Stimulated activated CD8-positive, alpha-beta memory T cell treated with anti-CD3 and anti-CD28 coated beads, Interleukin-15, amount 100 ng/mL, for 1 hour (primary cell): ENCODE data around the gene KCNQ1.

ENCODE experiments used
- DNase-seq: peaks from one replicate; pipeline ENCODE4 v3.0.0-alpha.2; 2020; ENCODE audit warnings: low read depth

Gene KCNQ1

DNA sequence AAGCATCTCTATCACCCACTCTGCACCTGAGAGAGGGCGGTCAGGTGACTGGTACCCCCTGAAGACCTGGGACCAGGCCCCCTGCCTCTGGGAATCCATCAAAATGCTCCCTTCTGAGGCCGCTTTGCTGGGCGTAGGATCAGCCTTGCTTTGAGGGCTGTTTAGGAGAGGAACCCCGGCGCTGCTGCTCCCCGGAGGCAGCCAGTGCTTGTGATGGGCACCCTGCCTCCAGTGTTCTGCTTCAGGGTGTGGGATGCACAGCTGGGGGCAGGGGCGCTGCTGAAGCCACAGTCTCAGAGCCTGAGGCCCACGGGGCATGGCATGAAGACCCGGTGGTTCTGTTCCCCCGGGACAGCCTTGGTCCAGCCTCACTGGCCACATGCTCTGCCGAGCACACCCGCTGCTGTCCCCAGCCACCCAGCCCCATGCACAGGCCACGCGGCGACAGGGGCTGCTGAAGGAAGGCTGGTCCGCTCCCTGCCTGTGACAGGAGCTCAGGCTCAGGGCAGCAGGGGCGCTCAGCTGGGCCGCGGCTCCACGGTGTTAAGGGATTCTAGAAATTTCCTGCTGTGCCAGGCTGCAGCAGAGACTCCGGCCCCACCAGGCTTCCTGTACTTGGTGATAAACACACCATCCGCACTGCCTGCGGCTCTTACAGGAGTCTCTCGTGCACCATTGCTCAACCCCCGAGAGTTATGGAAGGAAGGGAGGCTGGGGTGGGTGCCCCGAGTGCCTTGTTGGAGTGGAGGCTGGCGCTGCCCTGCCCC is 91.0 kb downstream of the KCNQ1 start:
- DNase-seq = no peak

DNA sequence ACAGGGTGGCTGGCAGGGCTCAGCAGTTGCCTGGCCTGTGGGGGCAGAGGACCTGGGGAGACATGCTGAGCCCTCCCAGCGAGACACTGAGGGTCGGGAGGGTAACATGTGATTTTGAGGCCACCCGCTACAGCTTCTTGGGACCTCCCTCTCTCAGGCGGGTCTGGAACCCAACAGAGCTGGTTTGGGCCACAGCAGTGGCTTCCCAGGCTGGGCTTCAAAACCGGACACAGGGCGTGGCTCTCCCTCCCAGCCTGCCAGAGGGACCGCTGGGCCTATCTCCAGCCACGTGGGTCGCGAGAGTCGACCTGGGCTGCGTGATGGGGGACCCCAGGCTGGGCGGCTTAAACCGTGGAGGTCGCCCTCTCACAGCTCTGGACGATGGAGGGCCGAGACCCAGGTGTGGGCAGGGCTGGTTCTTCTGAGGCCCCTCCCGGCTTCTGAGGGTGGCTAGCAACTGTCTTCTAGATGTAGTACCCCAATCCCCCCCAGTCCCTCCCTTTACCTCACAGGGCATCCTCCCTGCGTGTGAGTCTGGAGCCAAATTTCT is 91.7 kb downstream of the KCNQ1 start:
- no peak for DNase-seq

DNA sequence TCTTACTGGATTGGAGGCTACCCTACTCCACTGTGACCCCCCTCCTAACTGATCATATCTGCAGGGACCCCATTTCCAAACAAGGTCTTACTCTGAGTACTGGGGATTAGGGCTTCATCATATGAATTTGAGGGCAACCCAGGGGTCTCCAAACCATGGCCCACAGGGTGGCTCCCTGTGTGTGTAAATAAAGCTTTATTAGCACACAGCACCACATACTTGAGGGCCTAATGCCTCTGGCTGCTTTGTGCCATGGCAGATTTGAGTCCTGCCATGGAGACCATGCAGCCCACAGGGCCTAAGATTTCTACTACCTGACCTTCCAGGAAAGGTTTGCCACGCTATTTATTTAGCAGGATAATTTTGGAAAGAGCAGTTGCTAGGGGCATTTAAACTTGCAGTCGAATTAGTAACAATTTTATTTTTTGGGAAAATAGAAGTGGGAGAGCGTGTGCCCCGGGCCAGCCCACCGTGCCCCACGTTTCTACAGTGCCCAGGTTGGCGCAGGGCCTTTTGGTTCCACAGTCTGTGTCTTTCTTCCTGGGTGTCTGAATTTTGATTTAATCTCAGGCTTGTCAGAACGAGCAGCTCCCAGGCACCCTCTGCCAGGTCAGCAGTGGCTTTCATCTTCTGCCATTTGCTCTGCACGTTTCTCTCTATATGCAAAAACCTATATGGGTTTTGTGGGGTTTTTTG is 92.3 kb downstream of the KCNQ1 start:
- DNase-seq = no peak

DNA sequence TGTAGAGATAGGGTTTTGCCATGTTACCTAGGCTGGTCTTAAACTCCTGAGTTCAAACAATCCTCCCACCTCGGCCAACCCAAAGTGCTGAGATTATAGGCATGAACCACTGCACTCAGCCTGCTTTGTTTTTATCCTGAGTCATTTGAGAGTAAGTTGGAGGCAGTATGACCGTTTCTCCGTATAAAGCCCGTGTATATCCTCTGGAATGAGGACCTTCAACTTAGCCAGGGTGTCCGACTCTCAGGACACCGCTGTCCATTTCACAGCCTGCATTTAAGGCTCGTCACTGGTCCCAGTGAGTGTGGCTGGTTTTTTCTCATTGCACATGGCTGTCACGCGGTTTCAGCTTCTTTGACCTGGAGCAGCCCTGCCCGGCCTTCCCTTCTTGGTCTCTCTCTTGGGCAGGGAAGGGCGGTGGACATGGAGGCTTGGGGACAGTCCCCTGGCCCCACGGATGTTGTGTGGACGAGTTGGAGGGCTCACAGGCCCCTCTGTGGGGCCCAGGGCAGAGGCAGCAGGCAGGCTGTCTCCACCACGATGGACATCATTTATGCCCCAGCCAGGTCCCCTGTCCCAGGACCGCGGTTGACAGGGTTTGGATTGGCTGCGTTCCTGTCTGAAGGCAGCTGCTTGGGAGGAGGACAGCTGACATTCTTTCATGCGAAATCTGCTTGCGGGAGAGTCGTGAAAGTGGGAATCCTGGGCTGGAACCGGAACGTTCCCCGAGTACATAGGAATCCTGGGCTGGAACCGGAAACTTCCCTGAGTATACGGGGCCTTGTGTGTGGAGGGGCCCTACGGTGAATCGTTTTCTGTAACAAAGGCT is 93.3 kb downstream of the KCNQ1 start:
- no peak for DNase-seq

DNA sequence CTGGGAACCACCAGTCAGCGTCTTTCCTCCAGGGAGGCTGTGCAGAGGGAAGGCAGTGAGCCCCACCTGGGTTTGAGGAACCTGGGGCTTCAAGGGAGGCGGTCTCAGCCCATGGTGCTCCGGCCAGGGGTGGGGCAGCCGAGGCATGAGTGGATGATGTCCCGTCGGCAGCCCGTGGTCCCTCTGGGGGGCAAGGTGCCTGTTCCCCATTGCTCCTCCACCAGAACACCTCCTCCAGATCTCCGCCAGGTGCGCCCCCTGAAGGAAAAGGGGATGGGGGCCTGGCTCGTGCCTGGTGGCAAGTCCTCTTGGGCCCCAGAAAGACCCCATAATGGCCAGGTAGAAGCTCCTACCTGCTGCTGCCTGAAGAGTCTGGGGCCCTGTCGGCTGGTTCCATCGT is 94.1 kb downstream of the KCNQ1 start:
- DNase-seq = no peak

DNA sequence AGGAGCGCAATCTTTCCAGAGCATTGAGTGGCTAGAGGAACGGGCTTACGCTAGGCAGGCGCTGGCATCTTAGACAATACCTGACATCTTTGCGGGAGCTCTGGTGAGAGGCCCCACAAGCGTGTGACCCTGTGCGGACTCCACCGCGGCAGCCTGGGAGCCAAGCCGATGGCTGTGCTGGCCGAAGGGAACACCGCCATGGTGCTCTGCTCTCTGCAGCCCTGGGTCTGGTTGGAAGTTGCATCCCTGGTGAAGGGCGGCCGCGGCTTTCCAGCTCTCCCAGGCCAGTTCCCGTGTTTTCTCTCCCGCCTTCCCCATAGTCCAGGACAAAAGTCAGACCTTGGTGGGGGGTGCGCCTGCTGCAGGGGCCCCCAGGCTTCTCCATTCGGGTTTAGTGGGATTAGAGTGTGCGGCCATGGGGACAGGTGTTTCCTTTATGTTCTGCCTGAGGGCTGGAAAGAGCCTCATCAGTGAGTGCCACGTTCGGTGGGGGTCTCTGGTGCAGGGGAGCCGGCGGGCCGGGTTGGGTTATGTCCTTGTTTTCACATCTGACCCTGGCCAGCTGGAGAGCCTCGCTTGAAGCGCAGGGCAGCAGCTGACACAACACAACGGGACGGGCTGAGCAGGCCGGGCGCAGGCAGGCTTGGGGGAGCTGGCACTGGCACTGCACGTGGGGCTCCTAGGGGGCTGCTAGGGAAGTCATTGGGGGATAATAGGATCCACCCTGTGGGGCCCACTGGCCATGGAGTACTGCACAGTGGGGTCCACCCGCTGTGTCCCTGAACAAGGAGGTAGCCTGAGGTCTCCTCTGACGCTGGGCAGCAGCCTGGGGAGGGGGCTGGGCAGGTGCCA is 94.8 kb downstream of the KCNQ1 start:
- DNase-seq = no peak

DNA sequence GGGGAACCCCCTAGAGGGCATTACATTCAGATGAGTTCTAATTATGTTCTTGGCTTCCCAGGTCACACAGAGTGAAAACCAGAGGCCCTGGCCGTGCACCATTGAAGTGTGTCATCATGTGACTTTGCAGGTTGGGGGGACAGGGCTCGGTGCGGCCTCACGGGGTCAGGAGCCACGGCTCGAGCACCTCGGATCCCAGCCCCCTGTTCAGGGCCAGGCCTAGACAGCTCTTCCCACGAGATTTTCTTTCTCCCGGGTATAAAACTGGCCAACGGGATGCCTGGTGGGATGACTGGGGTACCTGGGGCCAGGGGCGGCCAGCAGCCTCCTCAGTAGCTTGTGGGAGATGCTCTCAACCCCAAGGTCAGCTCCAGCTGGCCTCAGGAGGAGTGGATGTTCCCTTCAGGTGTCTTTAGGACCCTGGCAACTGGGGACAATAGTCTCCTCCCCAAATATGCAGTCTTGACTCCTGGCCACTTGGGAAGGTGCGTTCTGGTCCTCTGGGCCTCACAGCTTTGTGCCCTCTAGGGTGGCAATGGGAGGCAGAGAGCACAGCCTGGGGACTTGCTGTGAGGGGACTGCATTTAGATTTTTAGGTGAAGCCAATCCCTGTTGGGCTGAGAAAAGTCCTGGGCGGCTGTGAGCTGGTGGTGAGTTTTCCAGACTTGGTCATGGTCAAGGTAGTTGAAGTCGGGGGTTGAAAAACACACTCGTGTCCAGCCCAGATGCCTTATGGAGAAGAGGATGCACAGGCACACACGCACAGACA is 95.6 kb downstream of the KCNQ1 start:
- DNase-seq = no peak

DNA sequence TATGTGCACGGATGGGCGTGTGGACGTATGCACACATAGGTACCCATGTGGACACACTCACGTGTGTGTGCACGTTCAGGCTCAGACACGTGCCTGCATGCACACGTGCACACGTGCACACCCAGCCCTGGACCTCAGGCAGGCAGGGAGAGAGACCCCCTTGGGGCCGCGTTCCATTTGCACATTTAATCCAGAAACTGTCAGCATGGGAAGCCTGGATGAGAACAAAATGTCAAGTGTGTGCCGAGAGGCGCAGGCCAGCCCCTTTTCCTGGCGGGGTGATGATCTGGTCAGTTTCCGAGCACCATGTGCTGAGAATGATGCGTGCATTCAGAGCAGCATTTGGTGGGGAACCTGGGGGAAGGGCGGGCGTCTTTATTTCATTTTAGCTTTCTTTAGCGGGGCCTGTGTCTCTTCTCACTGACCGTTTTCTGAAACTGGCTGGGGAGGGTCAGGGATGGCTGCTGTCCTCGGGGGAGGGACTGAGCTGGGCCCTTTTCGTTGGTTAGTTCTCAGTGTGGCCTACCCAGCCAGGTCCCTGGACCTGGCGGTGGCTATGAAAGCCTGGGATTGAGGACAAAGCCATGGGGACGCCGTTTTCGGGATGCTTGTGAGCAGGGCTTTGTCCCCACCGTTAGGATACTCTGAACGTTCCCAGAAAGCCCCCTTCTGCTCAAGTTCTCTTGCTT is 96.3 kb downstream of the KCNQ1 start:
- DNase-seq = no peak

DNA sequence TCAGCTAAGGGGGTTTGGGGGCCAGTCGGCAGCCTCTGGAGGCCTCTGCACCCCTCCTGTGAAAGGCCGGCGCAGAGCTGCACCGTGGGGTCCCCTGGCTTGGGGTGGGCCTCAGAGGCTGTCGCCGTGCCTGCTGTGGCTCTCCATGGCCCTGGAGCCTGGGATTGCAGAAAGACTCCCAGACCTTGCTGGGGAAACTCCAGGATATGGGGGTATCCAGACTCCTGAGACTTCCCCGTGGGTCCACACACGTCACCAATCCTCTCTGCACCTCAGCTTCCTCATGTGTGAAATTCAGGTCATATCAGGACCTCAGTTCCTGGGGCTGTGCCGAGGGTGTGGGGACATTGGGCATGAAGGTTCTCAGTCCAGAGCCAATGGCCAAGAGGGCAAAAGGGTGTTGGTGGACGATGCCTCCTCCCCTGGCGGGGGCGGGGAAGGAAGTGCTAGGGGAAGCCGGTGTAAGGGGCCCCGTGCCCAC is 97.1 kb downstream of the KCNQ1 start:
- no peak for DNase-seq

DNA sequence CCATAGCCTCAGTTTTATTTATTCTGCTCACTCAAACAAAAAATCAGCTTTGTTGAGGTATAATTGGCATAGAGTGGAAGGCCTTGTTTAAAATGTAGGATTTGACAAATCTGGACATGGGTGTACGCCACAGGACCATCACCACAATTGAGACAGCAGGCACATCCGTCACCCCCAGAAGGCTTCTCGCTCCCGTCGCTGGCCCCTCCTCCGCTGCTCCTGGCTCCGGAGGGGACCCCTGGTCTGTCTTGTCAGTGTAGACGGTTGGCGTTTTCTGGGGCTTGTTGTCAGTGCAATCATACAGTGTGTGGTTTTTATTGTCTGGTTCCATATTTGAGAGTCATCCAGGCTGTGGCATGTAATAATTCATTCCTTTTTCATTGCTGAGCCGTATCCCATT is 97.6 kb downstream of the KCNQ1 start:
- DNase-seq = no peak

DNA sequence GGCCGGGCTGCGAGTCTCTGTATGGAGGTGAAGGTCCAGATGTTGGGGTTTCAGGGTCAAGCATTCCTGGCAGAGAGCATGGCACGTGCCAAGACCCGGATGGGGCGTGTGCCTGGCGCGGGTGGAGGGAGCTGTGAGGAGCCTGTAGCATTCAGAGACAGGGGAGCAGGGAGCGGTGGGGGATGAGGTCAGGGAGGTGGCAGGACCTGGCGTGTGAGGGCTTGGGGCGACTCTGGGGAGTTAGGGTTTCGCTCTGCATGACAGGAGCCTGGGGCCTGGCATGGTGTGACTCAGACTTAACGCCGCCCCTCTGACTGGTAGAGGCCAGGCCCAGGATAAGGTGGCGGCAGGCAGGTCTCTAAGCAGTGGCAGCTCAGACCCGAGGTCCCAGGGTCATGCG is 103.0 kb downstream of the KCNQ1 start:
- DNase-seq = no peak

DNA sequence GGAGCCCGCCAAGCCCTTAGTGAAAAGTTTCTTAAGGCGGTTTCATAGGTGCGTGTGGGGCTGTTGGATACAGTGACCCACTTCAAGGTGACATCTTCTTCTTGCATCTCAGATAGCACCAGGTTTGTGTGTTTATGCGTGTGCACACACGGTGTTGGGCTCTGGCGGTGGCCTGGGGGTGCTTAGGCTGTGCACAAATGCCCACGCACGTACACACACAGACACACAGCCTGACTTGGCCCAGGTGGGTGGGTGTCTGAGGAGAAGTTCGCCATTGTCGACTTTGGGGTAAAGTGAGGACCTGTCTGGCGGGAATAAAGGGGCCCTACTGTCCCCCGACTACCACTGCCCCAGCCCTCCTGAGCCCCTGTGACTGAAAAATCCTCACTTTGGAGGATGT is 103.8 kb downstream of the KCNQ1 start:
- DNase-seq = no peak

DNA sequence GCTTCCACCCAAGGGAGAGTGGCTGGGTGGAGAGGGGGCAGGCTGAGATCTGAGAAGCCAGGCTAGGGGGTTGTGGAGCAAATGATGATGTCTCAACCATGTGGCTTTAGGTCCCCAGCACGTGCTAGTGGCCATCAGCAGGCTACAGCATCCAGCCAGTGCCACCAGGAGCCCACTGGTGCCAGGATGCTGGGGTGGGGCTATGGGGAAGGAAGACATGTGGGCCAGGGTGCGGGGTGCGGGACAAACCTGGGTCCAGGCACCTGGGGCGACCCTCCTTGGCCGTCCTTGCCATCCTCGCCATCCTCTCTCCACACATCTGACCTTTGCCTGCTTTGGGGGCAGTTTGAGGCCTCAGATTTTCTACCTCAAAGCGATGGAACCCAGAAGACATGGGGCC is 104.3 kb downstream of the KCNQ1 start:
- no peak for DNase-seq

DNA sequence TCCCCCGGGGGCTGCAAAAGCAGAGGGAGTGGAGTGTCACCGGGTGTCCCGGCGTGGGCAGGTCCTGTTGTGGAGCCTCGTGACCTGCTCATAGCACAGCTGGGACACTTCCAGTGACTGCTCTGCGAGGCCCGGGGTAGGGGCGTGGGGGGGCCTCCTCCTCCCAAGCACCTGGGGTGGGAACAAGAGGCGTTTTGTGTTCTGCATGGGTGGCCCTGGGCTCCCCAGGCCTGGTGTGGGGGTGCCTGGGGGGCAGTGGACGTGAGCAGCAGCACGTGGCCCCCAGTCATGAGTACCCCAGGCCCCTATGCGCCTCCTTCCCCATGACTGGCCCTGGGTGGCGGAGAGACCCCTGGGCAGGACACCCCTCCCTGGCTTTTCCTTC is 104.7 kb downstream of the KCNQ1 start:
- no peak for DNase-seq

DNA sequence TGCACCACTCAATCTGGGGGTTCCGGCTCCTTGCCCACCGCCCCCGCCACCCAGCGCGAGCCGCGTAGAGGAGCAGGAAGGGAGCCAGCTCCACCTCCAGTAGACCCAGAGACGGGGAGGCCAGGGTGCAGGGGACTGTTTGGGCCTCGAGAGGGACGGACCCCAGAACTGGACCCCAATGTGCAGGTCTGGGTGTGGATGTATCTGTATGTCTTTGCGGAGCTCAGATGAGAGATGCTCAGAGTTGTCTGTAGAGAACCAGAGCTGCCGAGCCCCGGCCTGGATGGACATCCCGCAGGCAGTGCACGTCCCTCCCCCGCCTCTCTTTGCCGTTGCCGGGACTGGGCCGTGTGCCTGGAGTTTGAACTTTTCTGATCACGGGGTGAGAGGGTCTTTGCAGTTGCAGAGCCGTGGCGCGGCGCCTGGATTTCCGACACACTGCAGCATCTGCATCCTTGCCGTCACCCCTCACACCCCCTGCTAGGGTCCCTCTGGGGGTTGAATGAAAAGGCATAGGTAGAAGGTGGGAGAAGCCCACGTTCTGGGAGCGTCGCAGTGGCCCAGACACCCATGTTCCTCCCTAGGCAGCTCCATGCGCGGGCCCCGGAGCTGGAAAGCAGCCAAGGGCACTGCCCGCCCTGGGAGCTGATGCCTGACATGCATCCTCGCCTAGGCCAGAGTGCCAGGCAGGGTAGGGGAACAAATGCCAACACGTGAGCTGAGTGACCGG is 105.2 kb downstream of the KCNQ1 start:
- no peak for DNase-seq

DNA sequence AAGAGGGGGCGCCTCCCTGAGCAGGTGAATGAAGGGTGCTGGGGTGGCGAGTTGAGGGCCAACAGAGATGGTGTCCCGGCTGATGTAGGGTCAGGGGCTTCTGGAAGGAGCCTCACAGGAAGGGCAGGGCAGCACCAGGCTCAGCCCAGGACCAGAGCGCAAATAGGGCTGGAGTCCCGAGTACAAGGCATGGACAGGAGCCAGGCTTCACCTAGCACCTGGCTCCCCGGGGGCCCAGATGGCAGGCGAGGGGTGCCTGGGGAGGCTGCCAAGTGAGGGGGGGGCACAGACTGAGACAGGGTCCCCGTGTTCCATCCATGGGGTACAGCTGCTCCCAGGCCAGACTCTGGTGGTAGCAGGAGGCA is 105.8 kb downstream of the KCNQ1 start:
- DNase-seq = no peak

DNA sequence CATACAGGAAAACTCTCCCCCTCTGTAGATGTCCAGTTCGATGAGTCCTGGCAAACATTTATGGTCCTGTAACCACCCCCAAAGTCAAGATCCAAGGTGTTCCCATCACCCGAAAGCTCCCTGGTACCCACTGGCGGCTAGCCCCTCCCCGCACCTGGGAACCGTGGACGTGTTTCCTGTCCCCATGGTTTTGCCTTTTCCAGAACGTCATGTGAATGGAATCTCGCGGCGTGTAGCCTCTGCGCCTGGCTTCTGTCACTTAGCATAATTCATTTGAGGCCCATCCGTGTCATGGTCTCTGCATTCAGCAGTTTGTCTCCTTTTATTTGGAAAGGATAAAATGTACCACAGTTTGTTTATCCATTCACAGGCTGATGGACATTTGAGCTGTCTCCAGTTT is 106.3 kb downstream of the KCNQ1 start:
- no peak for DNase-seq

DNA sequence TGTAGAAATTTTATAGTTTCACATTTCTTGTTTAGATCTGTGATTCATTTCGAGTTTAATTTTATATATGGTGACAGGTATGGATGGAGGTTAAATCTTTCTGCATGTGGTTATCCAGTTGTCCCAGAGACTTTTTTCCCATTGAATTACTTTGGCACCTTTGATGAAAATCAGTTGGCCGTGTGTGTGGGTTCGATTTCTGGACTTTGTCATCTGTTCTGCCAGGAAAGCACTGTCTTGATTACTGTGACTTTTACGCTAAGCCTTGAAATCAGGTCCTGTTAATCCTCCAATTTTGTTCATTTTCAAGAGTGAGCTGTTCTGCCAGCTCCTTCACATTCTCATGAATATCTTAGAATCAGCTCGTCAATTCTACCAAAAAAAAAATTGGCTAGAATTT is 107.4 kb downstream of the KCNQ1 start:
- DNase-seq = no peak

DNA sequence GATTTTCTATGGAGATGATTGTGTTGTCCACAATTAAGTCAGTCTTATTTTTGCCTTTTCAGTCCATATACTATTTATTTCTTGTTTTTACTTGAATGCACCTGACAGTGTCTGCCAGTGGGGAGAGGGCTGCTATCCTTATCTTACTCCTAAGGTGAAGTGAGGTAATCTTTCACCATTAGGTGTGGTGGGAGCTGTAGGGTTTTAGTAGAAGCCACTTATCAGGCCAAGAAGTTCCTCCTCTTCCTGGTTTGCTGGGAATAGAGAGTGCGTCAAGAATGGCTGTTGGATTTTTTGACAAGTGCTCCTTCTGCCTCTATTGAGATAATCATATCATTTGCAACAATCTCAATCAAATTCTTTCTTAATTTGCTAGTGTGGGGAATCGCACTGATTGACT is 108.4 kb downstream of the KCNQ1 start:
- DNase-seq = no peak

DNA sequence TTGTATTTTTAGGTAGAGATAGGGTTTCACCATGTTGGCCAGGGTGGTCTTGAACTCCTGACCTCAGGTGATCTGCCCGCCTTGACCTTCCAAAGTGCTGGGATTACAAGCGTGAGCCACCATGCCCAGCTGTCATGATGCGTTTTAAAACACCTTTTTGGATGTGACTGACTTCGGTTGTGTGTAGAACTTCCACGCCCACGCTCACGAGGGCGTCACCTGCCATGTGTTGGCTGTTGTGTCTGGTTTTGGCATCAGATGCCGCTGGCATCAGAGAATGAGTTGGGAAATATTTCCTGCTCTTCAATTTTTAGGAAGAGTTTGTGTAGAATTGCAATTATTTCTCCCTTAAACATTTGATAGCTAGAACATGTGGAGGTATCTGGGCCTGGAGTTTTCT is 109.1 kb downstream of the KCNQ1 start:
- DNase-seq = no peak
